ENCODE measurements around the gene HMG20A. TPM values are rescaled to one million over a fixed set of nuclear protein-coding genes. Genes with fewer than 3 reads are reported as not detected.

Gene HMG20A
- total RNA-seq, 1 donor from 2014 or later: 17.4 TPM

GRCh38 chr15:77425104-77425503 is 4.4 kb downstream of the HMG20A start:
- peak; percentile 58 for ATAC-seq
- no peak for DNase-seq (ENCODE audit: low spot score)

GRCh38 chr15:77426377-77426776 is 5.7 kb downstream of the HMG20A start:
- no peak for ATAC-seq
- no peak for DNase-seq (ENCODE audit: low spot score)

- no peak for ATAC-seq
- DNase-seq (ENCODE audit: low spot score): no peak
These were observed 6.2 kb downstream of the HMG20A start for GRCh38 chr15:77426871-77427270.

GRCh38 chr15:77430213-77430612 is 9.5 kb downstream of the HMG20A start:
- no peak for ATAC-seq
- DNase-seq (ENCODE audit: low spot score): no peak

GRCh38 chr15:77430652-77431051 is 10.0 kb downstream of the HMG20A start:
- ATAC-seq: no peak
- no peak for DNase-seq (ENCODE audit: low spot score)

GRCh38 chr15:77436822-77437221 is 16.1 kb downstream of the HMG20A start:
- ATAC-seq: no peak
- no peak for DNase-seq (ENCODE audit: low spot score)

GRCh38 chr15:77437264-77437663 is 16.6 kb downstream of the HMG20A start:
- DNase-seq (ENCODE audit: low spot score) (no peak), ATAC-seq (no peak)

- DNase-seq (ENCODE audit: low spot score): no peak
- ATAC-seq: no peak
These were observed 19.8 kb downstream of the HMG20A start for GRCh38 chr15:77440378-77440999.

- ATAC-seq (no peak), DNase-seq (ENCODE audit: low spot score) (no peak)
These were observed 26.2 kb downstream of the HMG20A start for GRCh38 chr15:77446840-77447390.

GRCh38 chr15:77454265-77454664 is 33.6 kb downstream of the HMG20A start:
- DNase-seq (ENCODE audit: low spot score) (no peak), ATAC-seq (no peak)

GRCh38 chr15:77454951-77455350 is 34.3 kb downstream of the HMG20A start:
- ATAC-seq (no peak), DNase-seq (ENCODE audit: low spot score) (no peak)

GRCh38 chr15:77455696-77456321 is 35.1 kb downstream of the HMG20A start:
- ATAC-seq: no peak
- DNase-seq (ENCODE audit: low spot score): no peak

GRCh38 chr15:77456746-77457145 is 36.1 kb downstream of the HMG20A start:
- DNase-seq (ENCODE audit: low spot score): no peak
- no peak for ATAC-seq

GRCh38 chr15:77457191-77457904 is 36.7 kb downstream of the HMG20A start:
- ATAC-seq (no peak), DNase-seq (ENCODE audit: low spot score) (no peak)

- ATAC-seq (no peak), DNase-seq (ENCODE audit: low spot score) (no peak)
These were observed 37.2 kb downstream of the HMG20A start for GRCh38 chr15:77457905-77458265.

GRCh38 chr15:77459031-77459430 is 38.3 kb downstream of the HMG20A start:
- DNase-seq (ENCODE audit: low spot score) (no peak), ATAC-seq (no peak)

GRCh38 chr15:77461486-77461885 is 40.8 kb downstream of the HMG20A start:
- DNase-seq (ENCODE audit: low spot score) (no peak), ATAC-seq (no peak)

GRCh38 chr15:77464129-77464865 is 43.6 kb downstream of the HMG20A start:
- DNase-seq (ENCODE audit: low spot score): no peak

GRCh38 chr15:77466521-77466920 is 45.8 kb downstream of the HMG20A start:
- no peak for ATAC-seq
- DNase-seq (ENCODE audit: low spot score): no peak

More at GRCh38 chr15:77464129-77464865, 43.6 kb downstream of the HMG20A start:
- ATAC-seq: peak; percentile 47

GRCh38 chr15:77468896-77469295 is 48.2 kb downstream of the HMG20A start:
- ATAC-seq (no peak), DNase-seq (ENCODE audit: low spot score) (no peak)

- DNase-seq (ENCODE audit: low spot score) (no peak), ATAC-seq (no peak)
These were observed 49.5 kb downstream of the HMG20A start for GRCh38 chr15:77470235-77470634.

Data from left lobe of liver (tissue), 2 donors.